H1 (cell line): ENCODE measurements around the gene SLC8A3. TPM values are rescaled to one million over a fixed set of nuclear protein-coding genes. Genes with fewer than 3 reads are reported as not detected.

Source experiments
- CTCF ChIA-PET: fragments of 300-600 bp; sonication (Branson Sonifier 250); formaldehyde crosslinking; loops from one replicate; lab custom pipeline; 2021; ENCODE audit not compliant: partially characterized antibody; lab: Charles Lee
- POLR2A ChIA-PET: fragments of 300-600 bp; sonication (Branson Sonifier 250); formaldehyde crosslinking; loops from one replicate; lab custom pipeline; 2021; ENCODE audit warnings: inconsistent platforms; ENCODE audit not compliant: partially characterized antibody; lab: Charles Lee
- DNase-seq, 2 experiments: peaks; one replicate each; pipeline versions ENCODE4 v3.0.0 to v3.0.0-alpha.2; 2010 to 2022; ENCODE audit warnings: low spot score in 2 of 2, low read depth in 1 of 2, mixed read lengths in 1 of 2
- FAIRE-seq: peaks from 2 replicates; lab custom pipeline; 2011; peaks lifted over from hg19 to GRCh38; lab: Jason Lieb, UNC
- H2AFZ ChIP-seq: 2 replicates; pipeline ENCODE4 v1.8.1; 2012; ENCODE audit warnings: low read length, inconsistent platforms
- H2AK5ac ChIP-seq: 2 replicates; pipeline ENCODE4 v1.6.1; 2013; ENCODE audit warnings: low read depth, low read length
- H2BK120ac ChIP-seq: replicated peaks from 2 replicates; pipeline ENCODE3; 2013; ENCODE audit warnings: low read depth, low read length, inconsistent platforms
- H2BK12ac ChIP-seq: 2 replicates; pipeline ENCODE4 v1.6.1; 2013; ENCODE audit warnings: low read depth, low read length
- H2BK15ac ChIP-seq: 2 replicates; pipeline ENCODE4 v1.6.1; 2013; ENCODE audit warnings: low read length
- H2BK20ac ChIP-seq: 2 replicates; pipeline ENCODE4 v1.6.1; 2013; ENCODE audit warnings: low read length
- H2BK5ac ChIP-seq: 2 replicates; pipeline ENCODE4 v1.6.1; 2013; ENCODE audit warnings: low read depth, low read length
- H3K14ac ChIP-seq: 2 replicates; pipeline ENCODE4 v1.6.1; 2013; ENCODE audit warnings: inconsistent platforms; ENCODE audit not compliant: insufficient read length
- H3K18ac ChIP-seq: 2 replicates; pipeline ENCODE4 v1.6.1; 2013; ENCODE audit warnings: low read length; ENCODE audit errors: extremely low read depth
- H3K23ac ChIP-seq: 2 replicates; pipeline ENCODE4 v1.6.1; 2013; ENCODE audit warnings: inconsistent platforms; ENCODE audit not compliant: insufficient read length
- H3K23me2 ChIP-seq: 2 replicates; pipeline ENCODE4 v1.6.1; 2013; ENCODE audit warnings: low read depth, low read length
- H3K27ac ChIP-seq: 2 replicates; pipeline ENCODE4 v1.6.1; 2011; ENCODE audit warnings: low read depth, low read length, inconsistent platforms
- H3K27me3 ChIP-seq, 4 experiments: replicated peaks in 1 of 4; 1 replicate in 1 of 4; 2 replicates in 3 of 4; pipeline versions ENCODE4 v1.6.1 to v1.8.1; 2011 to 2013; ENCODE audit warnings: low read length in 3 of 4, mild to moderate bottlenecking in 3 of 4, inconsistent platforms in 2 of 4, mixed read lengths in 2 of 4, moderate library complexity in 1 of 4; ENCODE audit not compliant: control insufficient read depth in 3 of 4, insufficient read depth in 3 of 4; ENCODE audit errors: extremely low read depth in 1 of 4
- H3K36me3 ChIP-seq, 4 experiments: 2 replicates each; pipeline versions ENCODE4 v1.6.1 to v1.8.1; 2011 to 2013; ENCODE audit warnings: mild to moderate bottlenecking in 4 of 4, low read length in 3 of 4, moderate library complexity in 2 of 4, control low read depth in 1 of 4, inconsistent platforms in 1 of 4; ENCODE audit not compliant: insufficient read depth in 4 of 4, control insufficient read depth in 2 of 4
- H3K4ac ChIP-seq: replicated peaks from 2 replicates; pipeline ENCODE3; 2013; ENCODE audit warnings: low read length, low read depth, mixed read lengths, inconsistent platforms; ENCODE audit not compliant: insufficient read length
- H3K4me1 ChIP-seq, 4 experiments: replicated peaks in 1 of 4; 1 replicate in 1 of 4; 2 replicates in 3 of 4; pipeline versions ENCODE4 v1.6.1 to v1.8.1; 2011 to 2013; ENCODE audit warnings: low read length in 3 of 4, inconsistent platforms in 2 of 4, mixed read lengths in 1 of 4; ENCODE audit not compliant: insufficient read depth in 4 of 4, control insufficient read depth in 3 of 4
- H3K4me2 ChIP-seq, 2 experiments: 2 replicates each; pipeline versions ENCODE4 v1.6.1 to v1.8.1; 2011 to 2013; ENCODE audit warnings: low read depth in 2 of 2, low read length in 2 of 2, control low read depth in 1 of 2, inconsistent platforms in 1 of 2, mild to moderate bottlenecking in 1 of 2; ENCODE audit not compliant: insufficient read depth in 1 of 2
- H3K4me3 ChIP-seq, 4 experiments: fragments of 200-600, 300-600 bp in 1 of 4; sonication (generic), shearing (Covaris generic), sonication (Bioruptor Twin) in 1 of 4; 2 replicates each; pipeline versions ENCODE4 v1.5.1 to v1.8.1; 2011 to 2016; ENCODE audit warnings: low read length in 4 of 4, low read depth in 3 of 4, control low read depth in 2 of 4, inconsistent platforms in 2 of 4, mild to moderate bottlenecking in 2 of 4, mixed read lengths in 1 of 4, moderate library complexity in 1 of 4; ENCODE audit not compliant: insufficient read depth in 2 of 4; ENCODE audit errors: extremely low read depth in 1 of 4
- H3K56ac ChIP-seq: replicated peaks from 2 replicates; pipeline ENCODE3; 2013; ENCODE audit warnings: low read depth, mild to moderate bottlenecking, mixed read lengths, low read length, inconsistent platforms; ENCODE audit not compliant: insufficient read length
- H3K79me1 ChIP-seq: 2 replicates; pipeline ENCODE4 v1.6.1; 2013; ENCODE audit warnings: low read depth, low read length, control low read depth
- H3K79me2 ChIP-seq, 2 experiments: 2 replicates each; pipeline versions ENCODE4 v1.6.1 to v1.8.1; 2012 to 2013; ENCODE audit warnings: low read length in 2 of 2, mild to moderate bottlenecking in 2 of 2, inconsistent platforms in 1 of 2; ENCODE audit not compliant: insufficient read depth in 2 of 2, control insufficient read depth in 1 of 2
- H3K9ac ChIP-seq, 4 experiments: replicated peaks in 1 of 4; 1 replicate in 1 of 4; 2 replicates in 3 of 4; pipeline versions ENCODE4 v1.6.1 to v1.8.1; 2011 to 2013; ENCODE audit warnings: low read depth in 3 of 4, low read length in 3 of 4, control low read depth in 2 of 4, mild to moderate bottlenecking in 2 of 4, moderate library complexity in 2 of 4, inconsistent platforms in 1 of 4; ENCODE audit errors: extremely low read depth in 1 of 4
- H3K9me3 ChIP-seq, 2 experiments: 2 replicates each; pipeline versions ENCODE4 v1.6.1 to v1.8.1; 2012 to 2013; ENCODE audit warnings: mild to moderate bottlenecking in 2 of 2, moderate library complexity in 2 of 2, control low read depth in 1 of 2, inconsistent platforms in 1 of 2, low read depth in 1 of 2, low read length in 1 of 2, mixed read lengths in 1 of 2; ENCODE audit not compliant: insufficient read depth in 2 of 2
- H4K20me1 ChIP-seq, 2 experiments: replicated peaks in 1 of 2; 2 replicates each; pipeline versions ENCODE3 to v1.8.1; 2011 to 2013; ENCODE audit warnings: inconsistent platforms in 2 of 2, low read length in 2 of 2, mild to moderate bottlenecking in 1 of 2; ENCODE audit not compliant: insufficient read depth in 2 of 2, control insufficient read depth in 1 of 2
- H4K5ac ChIP-seq: 2 replicates; pipeline ENCODE4 v1.6.1; 2013; ENCODE audit warnings: low read length, low read depth, mixed read lengths, inconsistent platforms; ENCODE audit not compliant: insufficient read length
- H4K8ac ChIP-seq: 2 replicates; pipeline ENCODE4 v1.8.0; 2013; ENCODE audit warnings: mild to moderate bottlenecking, moderate library complexity, low read length, inconsistent platforms; ENCODE audit not compliant: insufficient read depth; ENCODE audit errors: extremely low read depth
- H4K91ac ChIP-seq: replicated peaks from 2 replicates; pipeline ENCODE3; 2013; ENCODE audit warnings: low read length, mixed read lengths, inconsistent platforms; ENCODE audit not compliant: insufficient read length
- CBX5 ChIP-seq: fragments of 300-800, 300-1000 bp; sonication (generic); IDR thresholded peaks from 2 replicates; pipeline ENCODE4 v1.7.1; 2016; ENCODE audit warnings: antibody characterized with exemption, low read length, low read depth
- FOSL1 ChIP-seq: IDR thresholded peaks from 2 replicates; pipeline ENCODE4 v1.6.1; 2011; ENCODE audit warnings: mild to moderate bottlenecking, low read depth, low read length, moderate library complexity; ENCODE audit not compliant: insufficient read depth
- JUN ChIP-seq: IDR thresholded peaks from 2 replicates; pipeline ENCODE4 v1.6.1; 2011; ENCODE audit warnings: low read depth, mild to moderate bottlenecking, improper control_type of control experiment, low read length
- KDM5A ChIP-seq: fragments of 200-600 bp; IDR thresholded peaks from 2 replicates; pipeline ENCODE4 v1.7.1; 2012; ENCODE audit warnings: mild to moderate bottlenecking, low read length, inconsistent platforms, mixed read lengths
- MAFK ChIP-seq: IDR thresholded peaks from 2 replicates; pipeline ENCODE4 v1.6.1; 2012; ENCODE audit warnings: low read depth, mild to moderate bottlenecking, improper control_type of control experiment, low read length
- PHF8 ChIP-seq: fragments of 200-600 bp; sonication (generic); conservative IDR thresholded peaks from 2 replicates; pipeline ENCODE4 v1.7.1; 2012; ENCODE audit warnings: low read depth, mild to moderate bottlenecking, inconsistent platforms, low read length, moderate library complexity
- POLR2AphosphoS5 ChIP-seq: IDR thresholded peaks from 2 replicates; pipeline ENCODE4 v1.6.1; 2011; ENCODE audit warnings: low read depth, low read length
- RBBP5 ChIP-seq: IDR thresholded peaks from 2 replicates; pipeline ENCODE4 v1.7.1; 2012; ENCODE audit warnings: low read depth, mild to moderate bottlenecking, inconsistent platforms, low read length, moderate library complexity, borderline replicate concordance
- RNF2 ChIP-seq: fragments of 200-900, 300-1000 bp; sonication (generic); IDR thresholded peaks from 2 replicates; pipeline ENCODE4 v1.7.1; 2016; ENCODE audit warnings: borderline replicate concordance, low read depth, mild to moderate bottlenecking, antibody characterized with exemption, low read length; ENCODE audit not compliant: poor library complexity, severe bottlenecking; ENCODE audit errors: missing control alignments
- SIN3A ChIP-seq, 2 experiments: IDR thresholded peaks in 1 of 2; conservative IDR thresholded peaks in 1 of 2; 2 replicates each; pipeline ENCODE4 v1.6.1; 2011 to 2012; ENCODE audit warnings: low read length in 2 of 2, improper control_type of control experiment in 1 of 2, low read depth in 1 of 2, mild to moderate bottlenecking in 1 of 2
- SUZ12 ChIP-seq: fragments of 200-600 bp; sonication (generic); IDR thresholded peaks from 2 replicates; pipeline ENCODE4 v1.6.1; 2012; ENCODE audit warnings: mild to moderate bottlenecking, inconsistent platforms, low read length, moderate library complexity, mixed read lengths
- TBP ChIP-seq: IDR thresholded peaks from 2 replicates; pipeline ENCODE4 v1.6.1; 2011; ENCODE audit warnings: low read depth, low read length, improper control_type of control experiment
- TEAD4 ChIP-seq: IDR thresholded peaks from 2 replicates; pipeline ENCODE4 v1.6.1; 2012; ENCODE audit warnings: low read depth, low read length, inconsistent platforms, mixed read lengths
- ZNF274 ChIP-seq: IDR thresholded peaks from 2 replicates; pipeline ENCODE4 v1.7.0; 2012; ENCODE audit warnings: low read length, borderline replicate concordance; ENCODE audit errors: extremely low read depth
- WGBS, 2 experiments: shearing (Covaris generic) in 1 of 2; methylation state at CpG; one replicate each; pipeline versions ENCODE4 v1.1.6 to v1.1.7; 2013 to 2015; ENCODE audit warnings: low lambda C conversion rate in 2 of 2, mixed read lengths in 2 of 2, inconsistent platforms in 1 of 2, low coverage in 1 of 2, missing lambda C conversion rate in 1 of 2; ENCODE audit not compliant: insufficient replicate concordance in 2 of 2, insufficient coverage in 1 of 2, insufficient read length in 1 of 2; ENCODE audit errors: extremely low coverage in 1 of 2, missing lambda C conversion rate in 1 of 2; 5-methylcytosine and 5-hydroxymethylcytosine counted together
- polyA plus RNA-seq, 7 experiments: library from polyadenylated mRNA; depleted of rRNA in 3 of 7; stranded (reverse) in 5 of 7; unstranded in 2 of 7; fragments of >200 nt in 5 of 7; fragments of 200-250 nt in 2 of 7; gene quantifications; 1 replicate in 5 of 7; 2 replicates in 1 of 7; 4 replicates in 1 of 7; pipeline versions ENCODE4 v1.2.1 to v1.2.3, GENCODE V29; 2011 to 2013; ENCODE audit warnings: missing spikeins in 2 of 7, mixed read lengths in 2 of 7
- total RNA-seq: library from RNA; stranded (reverse); fragmentation: NEBNext Ultra II Directional; extraction: Animal tissue kit (Norgen Biotek cat#: 25700); gene quantifications from 2 replicates; pipeline ENCODE4 v1.2.1, GENCODE V29; 2021

Gene SLC8A3
- total and polyA plus RNA-seq, 2 of the 8 experiments (the other 6 are each of a cell fraction or from before 2014, with no cell fraction given) = 0.38 to 1.1 TPM

- CTCF ChIA-PET = interaction anchor here (0.5 to 2.7 kb wide), 6 partner anchors 11 to 674 kb away, joined by 3 to 10 read pairs (median 4); no protein-coding TSS in a partner anchor
- no peak for DNase-seq
- TF ChIP-seq TEAD4 = no peak
- TF ChIP-seq ZNF274 = no peak
- TF ChIP-seq JUN = no peak
- no peak for TF ChIP-seq TBP
- no peak for TF ChIP-seq SIN3A (conservative IDR thresholded peaks at IDR 0.05 in 1 of 2, IDR thresholded peaks at IDR 0.05 in 1 of 2; ENCODE audit: low read depth in 1 of 2, low read length in 2 of 2)
- TF ChIP-seq KDM5A = no peak
- TF ChIP-seq CBX5 = no peak
- no peak for TF ChIP-seq RBBP5
- no peak for TF ChIP-seq PHF8
- TF ChIP-seq MAFK = no peak
- TF ChIP-seq POLR2AphosphoS5 = no peak
- no peak for TF ChIP-seq RNF2
- no peak for TF ChIP-seq SUZ12
- no peak for TF ChIP-seq FOSL1
Observed at GRCh38 chr14:70143306-70143705, 45.4 kb downstream of the SLC8A3 start.

More at GRCh38 chr14:70143306-70143705, 45.4 kb downstream of the SLC8A3 start:
- H2BK5ac ChIP-seq = no peak overlapping the region
- no peaks in the 10 kb centered on the region for H3K4me1 ChIP-seq
- no peak overlapping the region for H3K18ac ChIP-seq
- H3K27ac ChIP-seq = no peak overlapping the region
- H3K56ac ChIP-seq = no peak overlapping the region
- no peak overlapping the region for H3K23ac ChIP-seq
- no peaks in the 10 kb centered on the region for H3K23me2 ChIP-seq
- no peak overlapping the region for H3K4me3 ChIP-seq
- no peaks in the 10 kb centered on the region for H3K79me1 ChIP-seq
- H2BK12ac ChIP-seq = no peak overlapping the region
- no peak overlapping the region for H4K8ac ChIP-seq
- no peaks in the 10 kb centered on the region for H3K36me3 ChIP-seq
- no peak overlapping the region for H3K4me2 ChIP-seq
- no peak overlapping the region for H3K14ac ChIP-seq
- H4K5ac ChIP-seq = no peak overlapping the region
- no peak overlapping the region for H2BK120ac ChIP-seq
- H3K9me3 ChIP-seq = no peaks in the 10 kb centered on the region
- H3K79me2 ChIP-seq = no peaks in the 10 kb centered on the region
- H2AK5ac ChIP-seq = no peak overlapping the region
- H2AFZ ChIP-seq = no peak overlapping the region
- FAIRE-seq = no peak
- H2BK20ac ChIP-seq = no peak overlapping the region
- 87% methylated on average over 5 of the region's 5 CpGs; no CpG with 5 or more reads in 1 of the 2 experiments for WGBS, 2 experiments
- no peak overlapping the region for H4K91ac ChIP-seq
- H3K27me3 ChIP-seq = no peaks in the 10 kb centered on the region
- no peak overlapping the region for H2BK15ac ChIP-seq
- H3K4ac ChIP-seq = no peak overlapping the region
- no peaks in the 10 kb centered on the region for H4K20me1 ChIP-seq
- no peak overlapping the region for H3K9ac ChIP-seq
- POLR2A ChIA-PET = interaction anchor here (0.7 kb wide), 1 partner anchor 195 kb away, joined by 3 read pairs; no protein-coding TSS in a partner anchor
